Forelimb muscle (tissue), 1 donor: ENCODE data around the gene PTGDR. TPM values are rescaled to one million over a fixed set of nuclear protein-coding genes. Genes with fewer than 3 reads are reported as not detected.

Experiments
- DNase-seq: peaks from one replicate; pipeline ENCODE4 v3.0.0-alpha.2; 2013; ENCODE audit warnings: low read depth
- polyA plus RNA-seq: library from polyadenylated mRNA; unstranded; fragments of 120-200 nt; gene quantifications from one replicate; pipeline ENCODE4 v1.2.1, GENCODE V29; 2013; ENCODE audit not compliant: insufficient read length

The PTGDR gene, protein sequence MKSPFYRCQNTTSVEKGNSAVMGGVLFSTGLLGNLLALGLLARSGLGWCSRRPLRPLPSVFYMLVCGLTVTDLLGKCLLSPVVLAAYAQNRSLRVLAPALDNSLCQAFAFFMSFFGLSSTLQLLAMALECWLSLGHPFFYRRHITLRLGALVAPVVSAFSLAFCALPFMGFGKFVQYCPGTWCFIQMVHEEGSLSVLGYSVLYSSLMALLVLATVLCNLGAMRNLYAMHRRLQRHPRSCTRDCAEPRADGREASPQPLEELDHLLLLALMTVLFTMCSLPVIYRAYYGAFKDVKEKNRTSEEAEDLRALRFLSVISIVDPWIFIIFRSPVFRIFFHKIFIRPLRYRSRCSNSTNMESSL
- 0.18 TPM for polyA plus RNA-seq

GRCh38 chr14:52267501-52268278 lies at the start of gene PTGDR:
PTGDR (plus strand) TSS chr14:52267698; CDS start chr14:52267815, 117 bp downstream.
- DNase-seq, result no peak

DNA sequence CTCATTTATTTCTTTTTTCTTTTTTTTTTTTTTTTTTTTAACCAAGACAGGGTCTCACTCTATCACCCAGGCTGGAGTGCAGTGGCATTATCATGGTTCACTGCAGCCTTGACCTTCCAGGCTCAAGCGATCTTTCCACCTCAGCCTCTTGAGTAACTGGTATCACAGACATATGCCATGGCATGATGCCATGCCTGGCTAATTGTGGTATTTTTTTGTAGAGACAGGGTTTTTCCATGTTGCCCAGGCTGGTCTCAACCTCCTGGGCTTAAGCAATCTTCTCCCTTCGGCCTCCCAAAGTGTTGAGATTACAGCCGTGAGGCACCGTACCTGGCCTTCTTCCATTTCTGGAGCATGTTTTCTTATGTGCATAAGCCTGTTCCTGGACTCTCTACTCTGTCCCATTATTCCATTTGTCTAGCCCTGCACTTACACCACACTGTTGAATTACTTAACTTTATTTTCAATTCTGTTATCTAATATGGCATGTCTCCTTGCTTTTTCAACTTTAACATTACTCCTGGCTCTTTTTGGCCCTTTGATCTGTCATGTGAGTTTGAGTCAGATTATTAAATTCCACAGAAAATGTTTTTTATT lies 47.9 kb upstream of the PTGDR start:
- no peak for DNase-seq

- DNase-seq, result no peak
Measured at GRCh38 chr14:52220924-52221811, 46.3 kb upstream of the PTGDR start.

- no peak for DNase-seq
Measured at GRCh38 chr14:52222901-52223300, 44.6 kb upstream of the PTGDR start.

GRCh38 chr14:52227619-52228222 lies 39.8 kb upstream of the PTGDR start:
- DNase-seq, result no peak

DNA sequence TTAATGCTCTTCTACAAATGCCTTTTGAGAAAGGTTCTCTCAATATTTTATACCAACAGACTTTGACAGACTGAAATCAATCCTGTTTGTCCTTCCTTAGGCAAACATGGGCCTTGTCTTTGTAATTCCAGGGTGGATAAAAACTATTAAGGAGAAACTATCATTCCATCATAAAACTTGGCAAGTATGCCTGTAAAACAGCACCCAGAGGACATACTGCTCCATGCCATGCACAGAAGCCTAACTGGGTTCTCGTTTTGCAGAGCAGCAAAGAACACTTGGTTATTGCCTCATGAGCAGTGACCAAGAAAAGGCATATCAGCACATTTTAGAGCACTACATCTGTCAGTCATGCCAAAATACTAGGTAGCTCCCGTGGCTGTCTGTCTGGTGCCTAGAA lies 33.8 kb upstream of the PTGDR start:
- DNase-seq, result no peak

DNA sequence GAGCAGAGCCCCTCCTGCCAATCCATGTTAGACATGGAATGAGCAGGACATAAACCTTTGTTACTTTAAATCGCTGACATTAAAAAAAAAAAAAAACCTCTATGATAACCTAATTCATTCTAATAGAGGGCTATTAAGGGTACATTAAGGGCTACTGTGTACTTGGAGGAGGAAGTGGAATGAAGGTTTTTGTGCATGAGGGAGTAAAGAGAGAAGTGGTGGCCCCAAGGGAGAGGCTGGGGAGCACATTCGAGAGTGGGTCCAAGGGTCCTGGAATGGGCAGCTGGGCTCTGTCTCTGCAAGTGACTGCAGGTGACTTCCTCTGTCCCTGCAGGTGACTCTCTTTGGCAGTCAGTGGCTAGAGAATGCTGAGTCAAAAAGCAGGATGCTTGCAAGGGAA lies 32.1 kb upstream of the PTGDR start:
- DNase-seq, result no peak

- DNase-seq, result no peak
Measured at GRCh38 chr14:52235866-52236510, 31.5 kb upstream of the PTGDR start.

GRCh38 chr14:52238682-52239081 lies 28.8 kb upstream of the PTGDR start:
- DNase-seq, result no peak

DNA sequence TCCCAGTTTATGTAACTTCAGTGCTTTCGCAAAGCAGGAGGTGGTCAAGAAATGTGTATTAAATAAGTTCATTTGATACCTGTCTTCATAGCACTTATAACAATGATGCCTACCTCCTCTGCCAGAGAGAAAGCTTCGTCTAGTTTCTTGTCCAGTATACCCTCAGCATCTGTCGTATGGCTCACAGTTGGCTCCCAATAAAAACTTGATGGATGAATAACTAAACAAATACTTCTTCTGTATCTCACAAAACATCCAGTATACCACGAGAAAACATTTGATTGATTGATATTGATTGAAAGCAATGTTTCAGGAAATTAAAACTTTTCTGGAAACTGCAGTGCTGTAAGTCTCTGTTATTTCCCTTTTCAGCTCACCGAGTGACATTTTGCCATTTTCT lies 26.9 kb upstream of the PTGDR start:
- no peak for DNase-seq

DNA sequence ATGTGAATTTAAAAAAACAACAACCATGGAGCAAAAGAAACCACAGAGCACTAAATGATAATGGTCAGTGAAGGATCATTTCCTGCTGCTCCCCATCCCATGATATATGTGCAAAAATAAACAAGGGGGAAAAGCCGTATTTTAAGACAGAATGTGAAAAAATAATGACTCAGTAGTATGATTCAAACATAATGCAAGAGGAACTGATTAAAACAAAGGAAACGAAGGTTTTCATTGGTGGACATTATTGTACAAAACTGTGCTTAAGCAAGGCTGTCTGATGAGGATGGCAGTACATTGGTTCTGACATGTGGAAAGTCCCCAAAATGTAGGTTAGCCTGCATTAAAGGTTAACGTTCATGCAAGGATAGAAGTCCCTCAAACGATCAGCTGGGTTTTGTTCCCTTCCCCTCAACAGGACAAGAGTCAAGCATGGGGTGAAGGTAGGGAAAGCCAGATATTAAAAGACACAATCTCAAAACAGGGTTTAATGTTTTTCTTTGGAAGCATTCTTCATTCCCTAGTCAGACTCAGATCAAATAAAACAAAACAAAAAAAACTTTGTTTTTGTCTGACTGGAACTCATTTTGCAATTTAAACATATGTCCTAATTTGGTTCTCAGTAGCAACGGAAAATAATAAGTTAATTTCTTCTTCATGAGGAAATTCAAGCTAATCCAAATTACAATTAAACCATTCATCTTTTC lies 26.3 kb upstream of the PTGDR start:
- no peak for DNase-seq

DNA sequence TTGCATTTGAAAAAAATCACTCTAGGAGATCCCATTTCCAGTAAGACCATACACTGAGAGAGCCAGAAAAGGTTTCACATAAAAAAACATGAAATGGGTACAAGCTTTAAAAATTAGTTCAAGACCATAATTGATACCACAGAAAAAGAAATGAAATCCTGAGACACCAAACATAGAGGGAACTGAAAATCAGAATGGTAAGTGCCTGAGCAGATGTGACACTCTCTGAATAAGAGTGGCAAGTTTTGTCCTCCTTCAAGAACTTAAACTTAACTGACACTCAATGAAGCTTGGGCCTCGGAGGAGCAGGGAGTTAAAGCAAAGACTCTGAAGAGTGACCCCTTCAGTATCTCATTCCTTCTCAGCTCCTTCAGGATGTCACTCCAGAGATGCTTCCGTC lies 23.2 kb upstream of the PTGDR start:
- no peak for DNase-seq

DNA sequence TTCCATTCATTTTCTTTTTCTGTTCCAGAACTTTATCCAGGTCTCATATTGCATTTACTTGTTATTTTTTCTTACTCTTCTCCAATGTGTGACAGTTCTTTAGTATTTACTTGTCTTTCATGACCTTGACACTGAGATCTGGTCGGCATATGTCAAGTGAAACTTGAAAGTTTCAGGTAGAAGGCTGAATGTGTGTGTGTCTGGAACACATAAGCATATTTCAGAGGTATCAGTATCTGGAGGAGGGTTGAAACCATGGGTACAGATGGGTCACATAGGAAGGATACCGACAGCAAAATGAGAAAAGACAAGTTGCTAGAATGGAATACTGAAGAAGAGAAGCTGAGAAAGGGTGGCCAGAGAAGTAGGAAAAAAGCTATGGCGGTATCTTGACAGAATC lies 22.5 kb upstream of the PTGDR start:
- no peak for DNase-seq

GRCh38 chr14:52248057-52248456 lies 19.4 kb upstream of the PTGDR start:
- DNase-seq, result no peak

GRCh38 chr14:52251724-52252123 lies 15.8 kb upstream of the PTGDR start:
- no peak for DNase-seq

GRCh38 chr14:52253503-52253902 lies 14.0 kb upstream of the PTGDR start:
- DNase-seq, result no peak

DNA sequence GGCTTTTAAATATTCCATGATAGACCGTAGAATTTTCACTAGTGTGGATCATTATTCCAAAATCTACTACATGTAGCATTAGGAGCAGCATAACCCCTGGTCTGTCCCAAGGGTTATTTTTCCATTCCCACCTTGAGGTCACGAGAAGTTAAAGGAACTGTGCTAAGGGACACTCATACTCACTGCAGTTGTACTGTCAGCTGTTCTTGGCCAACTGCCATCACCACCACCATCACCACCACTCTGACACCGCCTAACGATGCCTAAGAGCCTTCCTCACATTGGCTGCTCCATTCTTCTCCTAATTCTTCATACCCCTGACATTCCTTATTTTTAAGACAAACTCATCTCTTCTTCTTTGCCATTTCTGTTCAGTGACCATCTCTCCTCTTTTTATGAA lies 13.4 kb upstream of the PTGDR start:
- DNase-seq, result no peak

- DNase-seq, result no peak
Measured at GRCh38 chr14:52258783-52259182, 8.7 kb upstream of the PTGDR start.

GRCh38 chr14:52259434-52259833 lies 8.1 kb upstream of the PTGDR start:
- no peak for DNase-seq

- DNase-seq, result no peak
Measured at GRCh38 chr14:52262600-52262999, 4.9 kb upstream of the PTGDR start.
